HepG2 (cell line): Measurements from ENCODE around the gene RPRML. TPM values are rescaled to one million over a fixed set of nuclear protein-coding genes. Genes with fewer than 3 reads are reported as not detected.

Source experiments
- ATAC-seq: fragments of 200-7000 bp; cut with Tn5 transposase; 3 replicates; pipeline ENCODE4 v1.9.1; 2020; ENCODE audit warnings: mild to moderate bottlenecking, moderate library complexity
- BruUV-seq: library from RNA; stranded (reverse); fragments of 400-500 nt; replicated peaks from 2 replicates; lab custom pipeline; 2021; lab: Mats Ljungman, UMichigan
- CTCF ChIA-PET: fragments of 300-600 bp; formaldehyde crosslinking; extraction: SDS; loops from one replicate; lab custom pipeline; 2021; ENCODE audit warnings: low total read pairs, inconsistent platforms, low intra/inter-chr PET ratio; lab: Yijun Ruan, JAX
- POLR2A ChIA-PET: fragments of 350-600 bp; sonication (Branson Sonifier 250); formaldehyde crosslinking; loops from one replicate; lab custom pipeline; 2020; ENCODE audit warnings: antibody characterized with exemption, inconsistent platforms; lab: Yijun Ruan, JAX
- DNase-seq: peaks from one replicate; pipeline ENCODE4 v3.0.0-alpha.2; 2015; ENCODE audit warnings: low spot score
- FAIRE-seq: peaks from 3 replicates; lab custom pipeline; 2011; peaks lifted over from hg19 to GRCh38; lab: Jason Lieb, UNC
- H2AFZ ChIP-seq: one replicate; pipeline ENCODE4 v1.6.1; 2011; ENCODE audit warnings: low read length, inconsistent platforms
- H3K27ac ChIP-seq: fragments of 300-600 bp; 3 replicates; pipeline ENCODE4 v1.8.0; 2011; ENCODE audit warnings: mixed run types, mild to moderate bottlenecking, mixed read lengths, low read length, inconsistent platforms; ENCODE audit not compliant: insufficient read depth; ENCODE audit errors: extremely low read length
- H3K27me3 ChIP-seq, 2 experiments: fragments of 200-600 bp in 1 of 2; 2 replicates in 1 of 2; 3 replicates in 1 of 2; pipeline versions ENCODE4 v1.6.0 to v1.8.0; 2011; ENCODE audit warnings: low read length in 2 of 2, mild to moderate bottlenecking in 2 of 2, moderate library complexity in 2 of 2, inconsistent platforms in 1 of 2; ENCODE audit not compliant: insufficient read depth in 2 of 2, control insufficient read depth in 1 of 2
- H3K36me3 ChIP-seq, 2 experiments: fragments of 200-600 bp in 1 of 2; replicated peaks in 1 of 2; 2 replicates in 1 of 2; 3 replicates in 1 of 2; pipeline versions ENCODE4 v1.5.1 to v1.8.0; 2011; ENCODE audit warnings: low read length in 2 of 2, inconsistent platforms in 1 of 2; ENCODE audit not compliant: insufficient read depth in 2 of 2, control insufficient read depth in 1 of 2
- H3K4me1 ChIP-seq: 2 replicates; pipeline ENCODE4 v1.5.1; 2012; ENCODE audit warnings: low read length, inconsistent platforms; ENCODE audit not compliant: insufficient read depth
- H3K4me2 ChIP-seq: 2 replicates; pipeline ENCODE4 v1.6.0; 2011; ENCODE audit warnings: low read depth, low read length, inconsistent platforms
- H3K4me3 ChIP-seq, 3 experiments: fragments of 200-600 bp in 1 of 3; sonication (generic), shearing (Covaris generic) in 1 of 3; replicated peaks in 1 of 3; 2 replicates each; pipeline ENCODE4 v1.5.1; 2011 to 2016; ENCODE audit warnings: low read length in 3 of 3, inconsistent platforms in 2 of 3, low read depth in 2 of 3, mild to moderate bottlenecking in 2 of 3, control low read depth in 1 of 3, mixed read lengths in 1 of 3; ENCODE audit not compliant: insufficient read depth in 1 of 3
- H3K79me2 ChIP-seq: one replicate; pipeline ENCODE4 v1.6.1; 2011; ENCODE audit warnings: low read length, inconsistent platforms; ENCODE audit not compliant: insufficient read depth
- H3K9ac ChIP-seq: 2 replicates; pipeline ENCODE4 v1.6.0; 2011; ENCODE audit warnings: mild to moderate bottlenecking, low read depth, low read length, inconsistent platforms; ENCODE audit not compliant: insufficient read depth
- H3K9me3 ChIP-seq: 2 replicates; pipeline ENCODE4 v1.5.1; 2012; ENCODE audit warnings: mild to moderate bottlenecking, low read length
- H4K20me1 ChIP-seq: 2 replicates; pipeline ENCODE4 v1.6.0; 2011; ENCODE audit warnings: inconsistent platforms, mild to moderate bottlenecking, low read length, moderate library complexity; ENCODE audit not compliant: insufficient read depth
- FOXC1 ChIP-seq: sonication (generic); formaldehyde crosslinking; IDR thresholded peaks from 2 replicates; pipeline ENCODE4 v1.8.0; 2022; ENCODE audit warnings: mild to moderate bottlenecking, missing genetic modification reagents, borderline replicate concordance
- GATA4 ChIP-seq: sonication (generic); IDR thresholded peaks from 2 replicates; pipeline ENCODE4 v1.6.1; 2016; ENCODE audit warnings: antibody characterized with exemption, low read depth, borderline replicate concordance
- JUN ChIP-seq: sonication (generic); formaldehyde crosslinking; IDR thresholded peaks from 2 replicates; pipeline ENCODE4 v1.4.0; 2020; ENCODE audit warnings: mild to moderate bottlenecking, missing genetic modification reagents
- MBNL3 ChIP-seq: fragments of 250-450 bp; sonication (Bioruptor Pico); conservative IDR thresholded peaks from 2 replicates; pipeline ENCODE4 v1.8.0; 2022; ENCODE audit warnings: mild to moderate bottlenecking, inconsistent platforms
- MLLT10 ChIP-seq: sonication (generic); formaldehyde crosslinking; IDR thresholded peaks from 2 replicates; pipeline ENCODE4 v1.4.0; 2020; ENCODE audit warnings: missing genetic modification reagents
- NFRKB ChIP-seq: fragments of 450-650 bp; IDR thresholded peaks from 2 replicates; pipeline ENCODE4 v1.6.1; 2017
- PHF20 ChIP-seq: sonication (generic); formaldehyde crosslinking; IDR thresholded peaks from 2 replicates; pipeline ENCODE4 v1.5.0; 2020; ENCODE audit warnings: mild to moderate bottlenecking, missing genetic modification reagents
- SPEN ChIP-seq: sonication (generic); formaldehyde crosslinking; IDR thresholded peaks from 2 replicates; pipeline ENCODE4 v1.5.1; 2020; ENCODE audit warnings: low read depth, mild to moderate bottlenecking, missing genetic modification reagents
- TAF15 ChIP-seq: fragments of 200-400 bp; formaldehyde crosslinking; IDR thresholded peaks from one replicate; pipeline ENCODE4 v1.6.1; 2018; ENCODE audit warnings: mild to moderate bottlenecking, low read depth, low read length; ENCODE audit not compliant: poor library complexity, severe bottlenecking
- TBX2 ChIP-seq: sonication (generic); formaldehyde crosslinking; IDR thresholded peaks from 2 replicates; pipeline ENCODE4 v1.5.0; 2020; ENCODE audit warnings: missing genetic modification reagents, mild to moderate bottlenecking, borderline replicate concordance
- ZNF235 ChIP-seq: sonication (generic); formaldehyde crosslinking; IDR thresholded peaks from 2 replicates; pipeline ENCODE4 v1.8.1; 2023; ENCODE audit warnings: mild to moderate bottlenecking, missing genetic modification reagents, borderline replicate concordance
- WGBS: methylation state at CpG from one replicate; pipeline ENCODE4 v1.1.6; 2017; ENCODE audit warnings: low lambda C conversion rate; 5-methylcytosine and 5-hydroxymethylcytosine counted together
- in situ Hi-C: cut with HindIII; loops from 2 replicates; pipeline ENCODE4 v1.10.0; 2017; ENCODE audit warnings: low pct_unique_long_range_greater_than_20kb; ENCODE audit not compliant: extremely low pct_ligation_motif_present
- intact Hi-C: fragments of 100-400 bp; cut with micrococcal nuclease; formaldehyde crosslinking; loops from one replicate; pipeline ENCODE4 v1.10.0; 2022; ENCODE audit not compliant: unreplicated experiment
- polyA plus RNA-seq, 8 experiments: library from polyadenylated mRNA; depleted of rRNA in 3 of 8; stranded (reverse) in 7 of 8; unstranded in 1 of 8; fragments of >200 nt; fragmentation: Illumina TruSeq in 4 of 8; extraction: Trizol in 4 of 8; gene quantifications; 2 replicates each; pipeline versions ENCODE4 v1.2.1 to v1.2.3, GENCODE V29; 2011 to 2016; ENCODE audit warnings: low read depth in 4 of 8, missing spikeins in 1 of 8, mixed read lengths in 1 of 8; ENCODE audit not compliant: insufficient read depth in 1 of 8
- total RNA-seq, 5 experiments: library from RNA; depleted of rRNA; stranded (reverse); fragments of >200 nt; fragmentation: Illumina TruSeq; extraction: Trizol; gene quantifications; 2 replicates each; pipeline ENCODE4 v1.2.3, GENCODE V29; 2016; ENCODE audit warnings: low read depth in 1 of 5
- TF ChIP-seq, protein P1 (sequence below): sonication (generic); formaldehyde crosslinking; IDR thresholded peaks from 2 replicates; pipeline ENCODE4 v1.5.1; 2020; ENCODE audit warnings: missing genetic modification reagents, mild to moderate bottlenecking, borderline replicate concordance

The RPRML gene
- total and polyA plus RNA-seq, 2 of the 13 experiments (the other 11 are each of a cell fraction or from before 2014, with no cell fraction given): not detected

DNA sequence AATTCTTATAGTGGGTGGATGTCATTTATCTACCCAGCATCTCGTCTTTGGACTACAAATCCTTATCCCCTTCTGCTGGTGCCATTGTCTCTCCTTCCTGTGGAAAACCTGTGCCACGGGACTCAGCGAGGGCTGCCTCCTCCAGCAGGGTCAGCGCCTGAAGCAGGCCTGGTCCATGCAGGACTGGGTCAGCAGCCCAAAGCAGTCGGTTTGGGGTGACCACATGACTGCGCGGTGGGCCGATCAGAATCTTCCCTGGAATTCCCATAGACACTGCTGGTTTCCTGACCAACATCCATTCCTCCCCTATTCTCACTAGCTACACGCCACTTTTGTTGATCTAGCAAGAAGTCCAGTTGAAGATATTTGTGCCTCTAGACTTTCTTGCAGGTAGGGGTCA is 26.9 kb downstream of the RPRML start:
- H3K36me3 ChIP-seq: peaks cover 7 to 9% of the 10 kb centered on the region in 2 experiments; a peak in 4 of 5 replicates
- ATAC-seq: no peak
- POLR2A ChIA-PET: interaction anchor here (2.1 kb wide), 1 partner anchor 9 kb away, joined by 7 read pairs; no protein-coding TSS in a partner anchor
- BruUV-seq: no TSS peak
- no peak overlapping the region for H2AFZ ChIP-seq
- FAIRE-seq: no peak
- TF ChIP-seq MLLT10 (CRISPR knock-in tag) (no peak), GATA4 (no peak), NFRKB (no peak), ZNF235 (CRISPR knock-in tag) (no peak), PHF20 (CRISPR knock-in tag) (no peak), JUN (CRISPR knock-in tag) (no peak)
- TF ChIP-seq, all 625 proteins: peak for 0
- Histone ChIP-seq H3K4me3 (no peak overlapping the region), H4K20me1 (no peaks in the 10 kb centered on the region; the same call in 1 of the 2 replicates), H3K27me3 (no peaks in the 10 kb centered on the region), H3K9me3 (no peaks in the 10 kb centered on the region), H3K79me2 (no peaks in the 10 kb centered on the region), H3K9ac (no peak overlapping the region), H3K27ac (no peak overlapping the region), H3K4me1 (no peaks in the 10 kb centered on the region), H3K4me2 (no peak overlapping the region)
- in situ Hi-C loops: no loop called here
- 95% methylated on average over 9 of the region's 9 CpGs for WGBS
- CTCF ChIA-PET: no interaction called here
- intact Hi-C loops: no loop called here
- no peak for DNase-seq

DNA sequence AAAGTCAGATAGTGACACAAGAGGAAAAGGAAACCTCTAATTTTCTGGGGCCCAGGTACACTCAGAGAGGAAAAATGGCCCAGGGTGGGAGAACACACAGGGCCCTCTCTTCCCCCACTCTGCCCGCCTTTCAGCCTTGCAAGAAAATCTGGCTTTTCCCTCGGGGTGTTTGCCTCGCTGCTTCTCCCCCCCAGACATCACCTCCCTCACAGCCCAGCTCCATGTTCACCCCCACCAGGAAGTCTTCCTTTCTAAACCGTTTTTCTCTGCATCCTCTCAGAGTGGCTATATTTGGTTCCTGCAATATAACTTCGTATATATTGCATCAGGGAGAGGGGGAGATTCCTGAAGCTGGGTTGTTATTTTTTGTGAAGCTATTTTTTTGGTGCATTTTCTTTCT is 27.3 kb downstream of the RPRML start:
- BruUV-seq: no TSS peak
- FAIRE-seq: no peak
- H3K9me3 ChIP-seq: no peaks in the 10 kb centered on the region
- 84% methylated on average over 5 of the region's 5 CpGs for WGBS
- no peaks in the 10 kb centered on the region for H3K27me3 ChIP-seq
- no peak for DNase-seq
- H3K9ac ChIP-seq: no peak overlapping the region
- intact Hi-C loops: no loop called here
- no peak overlapping the region for H3K27ac ChIP-seq
- no peaks in the 10 kb centered on the region for H3K4me1 ChIP-seq
- H3K4me3 ChIP-seq: no peak overlapping the region
- in situ Hi-C loops: no loop called here
- TF ChIP-seq FOXC1 (no peak), TAF15 (no peak), MBNL3 (CRISPR knock-in tag) (no peak), TBX2 (CRISPR knock-in tag) (no peak), SPEN (CRISPR knock-in tag) (no peak)
- TF ChIP-seq, protein P1, sequence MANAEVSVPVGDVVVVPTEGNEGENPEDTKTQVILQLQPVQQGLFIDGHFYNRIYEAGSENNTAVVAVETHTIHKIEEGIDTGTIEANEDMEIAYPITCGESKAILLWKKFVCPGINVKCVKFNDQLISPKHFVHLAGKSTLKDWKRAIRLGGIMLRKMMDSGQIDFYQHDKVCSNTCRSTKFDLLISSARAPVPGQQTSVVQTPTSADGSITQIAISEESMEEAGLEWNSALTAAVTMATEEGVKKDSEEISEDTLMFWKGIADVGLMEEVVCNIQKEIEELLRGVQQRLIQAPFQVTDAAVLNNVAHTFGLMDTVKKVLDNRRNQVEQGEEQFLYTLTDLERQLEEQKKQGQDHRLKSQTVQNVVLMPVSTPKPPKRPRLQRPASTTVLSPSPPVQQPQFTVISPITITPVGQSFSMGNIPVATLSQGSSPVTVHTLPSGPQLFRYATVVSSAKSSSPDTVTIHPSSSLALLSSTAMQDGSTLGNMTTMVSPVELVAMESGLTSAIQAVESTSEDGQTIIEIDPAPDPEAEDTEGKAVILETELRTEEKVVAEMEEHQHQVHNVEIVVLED (CRISPR knock-in tag): no peak
- no peak; the same call in 2 of the 3 replicates for ATAC-seq
- no peak overlapping the region for H2AFZ ChIP-seq
- no peak overlapping the region for H3K4me2 ChIP-seq
- ChIA-PET CTCF (no interaction called here), POLR2A (interaction anchor here (2.1 kb wide), 1 partner anchor 9 kb away, joined by 7 read pairs; no protein-coding TSS in a partner anchor)
- H3K36me3 ChIP-seq: peaks cover 7 to 8% of the 10 kb centered on the region in 2 experiments; a peak in 4 of 5 replicates
- H3K79me2 ChIP-seq: no peaks in the 10 kb centered on the region
- H4K20me1 ChIP-seq: no peaks in the 10 kb centered on the region; the same call in 1 of the 2 replicates
